Fibroblast of skin of back (primary cell): ENCODE results near the gene EXOC3L2.

Experiments
- DNase-seq: peaks from one replicate; pipeline ENCODE4 v3.0.0-alpha.2; 2013

EXOC3L2 gene

DNA sequence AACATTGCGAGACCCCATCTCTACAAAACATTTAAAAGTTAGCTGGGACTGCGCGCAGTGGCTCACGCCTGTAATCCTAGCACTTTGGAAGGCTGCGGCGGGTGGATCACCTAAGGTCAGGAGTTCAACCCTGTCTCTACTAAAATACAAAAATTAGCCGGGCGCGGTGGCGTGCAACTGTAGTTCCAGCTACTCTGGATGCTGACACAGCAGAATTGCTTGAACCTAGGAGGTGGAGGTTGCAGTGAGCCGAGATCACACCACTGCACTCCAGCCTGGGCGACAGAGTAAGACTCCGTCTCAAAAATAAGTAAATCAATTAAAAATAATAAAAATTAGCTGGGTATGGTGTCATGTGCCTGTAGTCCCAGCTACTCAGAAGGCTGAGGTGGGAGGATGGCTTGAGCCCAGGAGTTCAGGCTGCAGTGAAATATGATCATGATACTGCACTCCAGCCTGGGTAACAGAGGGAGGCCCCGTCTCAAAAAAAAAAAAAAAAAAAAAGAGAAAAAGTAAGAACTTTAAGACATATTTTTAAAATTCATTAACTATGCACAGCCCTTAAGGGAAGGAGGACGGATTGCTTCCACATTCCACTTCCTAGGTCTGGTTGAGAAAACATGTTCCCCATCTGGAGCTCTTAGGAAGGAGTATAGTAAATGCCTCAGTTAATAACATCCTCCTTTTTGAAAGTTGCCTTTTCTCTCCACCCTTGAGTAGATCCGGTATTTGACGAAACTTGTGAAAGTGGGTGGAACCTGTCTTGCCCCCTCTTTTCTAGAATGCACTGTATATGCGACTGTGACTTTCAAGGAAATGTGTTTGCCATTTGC, 26.1 kb downstream of the EXOC3L2 start:
- no peak for DNase-seq

DNA sequence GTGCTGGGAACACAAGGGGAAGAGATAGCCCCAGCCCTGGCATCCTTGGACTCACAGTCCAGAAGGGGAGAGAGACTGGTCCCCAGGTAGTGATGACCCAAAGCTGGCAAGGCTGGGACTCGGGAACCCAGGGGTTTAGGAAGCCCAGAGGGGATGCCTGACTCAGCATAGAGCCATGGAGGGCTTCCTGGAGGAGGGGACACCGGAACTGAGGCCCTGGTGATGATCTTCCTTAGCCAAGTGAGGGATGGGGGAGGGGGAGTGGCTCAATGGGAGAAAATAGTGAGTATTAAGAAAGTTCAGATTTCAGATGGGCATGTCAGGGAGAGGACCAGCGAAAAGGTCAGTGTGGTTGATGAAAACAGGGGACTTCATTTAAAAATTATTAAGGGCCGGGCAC, 26.8 kb downstream of the EXOC3L2 start:
- no peak for DNase-seq

DNA sequence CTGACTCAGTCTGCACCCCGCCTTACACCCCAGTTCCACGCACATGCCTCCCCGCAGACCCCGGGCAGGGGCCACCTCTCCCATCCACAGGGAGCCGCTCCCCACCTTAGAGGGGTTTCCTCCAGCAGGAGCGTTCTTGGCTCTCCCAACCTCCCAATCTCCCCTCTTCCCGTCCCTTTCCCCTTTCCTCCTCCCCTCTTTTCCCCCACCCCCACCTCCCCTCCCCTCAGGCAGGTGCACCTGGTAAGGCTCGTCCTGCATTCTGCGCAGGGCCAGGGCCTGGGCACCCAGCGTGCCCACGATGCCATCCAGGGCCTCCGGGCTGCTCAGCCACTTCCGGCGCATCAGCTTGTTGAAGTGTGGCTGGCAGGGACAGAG, 27.3 kb downstream of the EXOC3L2 start:
- DNase-seq, result no peak

DNA sequence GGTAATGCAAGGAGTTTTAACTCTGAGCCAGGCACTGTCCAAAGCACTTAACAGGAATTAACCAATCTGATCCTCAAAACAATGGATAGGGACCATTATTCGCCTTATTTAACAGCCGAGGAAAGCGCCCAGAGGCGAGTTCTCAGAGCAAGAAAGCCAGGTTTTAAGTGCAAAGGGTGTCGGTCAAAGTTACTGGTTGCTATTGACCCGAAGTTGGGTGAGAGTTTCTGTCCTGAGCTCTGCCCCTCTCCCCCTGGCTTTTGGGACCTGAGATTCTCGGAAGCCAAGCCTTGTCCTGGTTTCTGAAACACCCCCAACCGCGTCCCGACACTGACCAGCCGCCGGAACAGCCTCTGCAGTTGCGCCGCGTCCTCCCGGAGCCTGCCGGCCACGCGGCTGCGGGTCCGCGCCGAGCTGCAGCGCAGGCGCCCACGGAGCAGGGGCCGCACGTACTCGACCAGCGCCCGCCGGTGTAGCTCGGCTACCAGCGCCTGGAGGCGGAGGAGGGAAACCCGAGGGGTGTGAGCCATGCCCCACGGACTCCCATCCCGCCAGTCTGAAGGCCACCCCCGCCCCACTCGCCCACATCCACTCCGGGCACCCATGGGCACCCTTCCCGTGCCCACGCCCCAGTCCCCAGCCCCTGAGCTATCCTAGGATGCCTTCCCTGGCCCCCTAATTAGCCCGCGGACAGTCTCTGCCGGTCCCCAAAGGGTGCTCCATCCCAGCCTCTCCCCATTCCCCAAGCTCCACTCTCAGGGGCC, 27.8 kb downstream of the EXOC3L2 start:
- DNase-seq, result no peak

DNA sequence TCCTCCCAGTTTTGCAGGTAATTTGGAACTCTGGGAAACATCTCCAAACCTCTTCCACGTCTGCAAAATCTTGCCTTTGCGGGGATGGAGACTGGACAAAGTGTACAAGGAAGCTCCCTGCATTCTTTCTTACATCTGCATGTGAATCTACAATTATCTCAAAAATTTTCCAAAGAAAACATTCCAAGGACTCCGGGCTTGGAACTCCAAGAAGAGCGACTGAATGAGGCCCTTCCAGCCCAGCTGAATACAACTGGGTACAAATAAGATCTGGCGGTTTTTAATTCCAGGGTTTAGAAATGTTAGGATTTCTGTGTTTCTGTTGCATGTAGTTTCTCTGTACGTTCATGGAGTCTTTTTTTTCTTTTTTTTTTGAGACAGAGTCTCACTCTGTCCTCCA, 28.5 kb downstream of the EXOC3L2 start:
- DNase-seq, result peak; percentile 76

DNA sequence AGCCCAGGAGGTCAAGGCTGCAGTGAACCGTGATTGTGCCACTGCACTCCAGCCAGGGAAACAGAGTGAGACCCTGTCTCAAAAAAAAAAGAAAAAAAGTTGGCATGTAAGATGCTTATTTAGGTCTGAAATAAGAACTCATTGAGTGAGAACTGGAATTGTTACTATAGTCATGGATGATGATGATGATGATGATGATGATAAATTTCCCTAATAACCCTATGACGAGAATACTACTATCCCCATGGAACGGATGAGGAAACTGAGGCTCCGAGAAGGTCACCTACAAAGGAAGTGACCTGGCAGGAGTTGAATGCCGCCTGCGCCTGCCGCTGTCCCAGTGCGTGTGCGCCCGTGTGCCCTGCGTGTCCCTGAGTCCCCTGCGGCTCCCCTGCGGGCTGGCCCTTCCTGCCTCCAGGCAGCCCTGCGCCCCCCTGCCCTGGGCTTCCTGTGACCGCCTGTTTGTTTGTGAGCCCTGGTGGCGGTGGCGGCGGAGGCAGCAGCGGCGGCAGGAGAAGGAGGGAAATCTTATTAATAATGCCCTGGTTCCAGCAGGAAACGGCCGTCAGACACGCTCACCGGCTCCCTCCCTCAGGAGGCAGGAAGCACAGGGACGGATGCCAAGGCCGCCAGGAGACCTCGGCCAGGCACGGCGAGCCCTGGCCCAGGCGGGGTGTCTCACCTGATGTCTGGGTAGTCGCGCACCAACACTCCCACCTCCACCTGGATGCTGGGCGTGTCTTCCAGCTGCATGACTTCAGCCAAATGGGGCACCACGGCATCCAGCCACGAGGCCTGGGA, 29.6 kb downstream of the EXOC3L2 start:
- peak; percentile 15 for DNase-seq

DNA sequence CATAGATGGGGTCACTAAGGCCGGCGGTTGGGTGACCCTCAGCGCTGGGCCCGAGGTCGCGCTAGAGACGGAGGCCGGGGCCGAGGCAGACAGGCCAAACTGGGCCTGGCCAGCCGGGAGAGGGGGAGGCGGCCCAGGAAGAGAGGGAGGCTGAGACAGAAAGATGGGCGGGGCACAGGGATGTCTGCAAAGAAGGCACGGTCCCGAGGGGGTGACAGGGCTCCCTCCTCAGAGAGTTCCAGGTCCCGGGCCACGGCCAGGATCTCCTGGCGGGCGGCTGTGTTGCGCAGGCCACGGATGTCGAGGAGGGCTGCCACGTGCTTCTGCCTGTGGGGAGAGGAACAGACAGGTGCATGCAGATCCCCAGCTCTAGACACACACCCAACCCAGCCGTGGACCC, 32.2 kb downstream of the EXOC3L2 start:
- no peak for DNase-seq

DNA sequence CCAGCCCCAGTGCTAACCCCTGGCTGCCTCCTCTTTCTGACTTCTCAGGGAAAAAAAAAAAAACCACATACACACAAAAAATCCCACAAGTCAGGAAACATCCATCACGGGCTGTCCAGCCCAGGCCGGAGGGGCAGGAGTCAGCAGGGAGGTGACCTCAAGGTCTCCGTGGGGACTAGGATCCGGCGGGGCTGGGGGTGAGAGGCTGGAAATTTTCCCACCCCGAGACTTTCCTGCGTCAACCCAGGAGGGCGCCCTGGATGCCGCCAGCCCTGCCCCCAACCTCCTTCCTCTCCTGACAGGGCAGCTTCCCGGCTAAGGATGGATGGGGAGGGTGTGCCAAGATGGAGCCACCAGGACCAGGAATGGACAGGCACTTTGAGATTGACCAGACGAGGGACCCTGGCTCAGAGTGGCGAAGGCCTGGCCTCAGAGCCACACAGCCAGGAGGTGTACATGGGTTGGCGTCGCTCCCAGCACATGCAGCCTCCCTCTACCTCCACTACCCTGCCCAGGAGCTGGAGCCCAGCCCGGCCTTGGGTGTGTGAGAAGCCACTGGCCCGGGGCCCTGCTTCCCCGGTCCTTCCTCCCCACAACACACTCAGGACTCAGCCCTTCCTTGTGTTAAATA, 33.3 kb downstream of the EXOC3L2 start:
- no peak for DNase-seq

DNA sequence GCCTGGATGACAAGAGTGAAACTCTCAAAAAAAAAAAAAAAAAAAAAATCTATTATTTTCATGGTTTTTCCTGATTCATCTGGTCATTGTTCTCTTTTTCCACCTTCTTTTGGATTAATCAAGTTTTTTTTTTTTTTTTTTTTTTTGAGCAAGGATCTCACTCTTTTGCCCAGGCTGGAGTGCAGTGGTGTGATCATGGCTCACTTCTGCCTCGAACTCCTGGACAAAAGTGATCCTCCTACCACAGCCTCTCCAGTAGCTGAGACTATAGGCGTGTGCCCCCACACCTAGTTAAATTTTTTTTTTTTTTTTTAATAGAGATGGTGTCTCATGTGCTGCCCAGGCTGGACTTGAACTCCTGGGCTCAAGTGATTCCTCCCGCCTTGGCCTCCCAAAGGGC, 38.9 kb downstream of the EXOC3L2 start:
- no peak for DNase-seq

DNA sequence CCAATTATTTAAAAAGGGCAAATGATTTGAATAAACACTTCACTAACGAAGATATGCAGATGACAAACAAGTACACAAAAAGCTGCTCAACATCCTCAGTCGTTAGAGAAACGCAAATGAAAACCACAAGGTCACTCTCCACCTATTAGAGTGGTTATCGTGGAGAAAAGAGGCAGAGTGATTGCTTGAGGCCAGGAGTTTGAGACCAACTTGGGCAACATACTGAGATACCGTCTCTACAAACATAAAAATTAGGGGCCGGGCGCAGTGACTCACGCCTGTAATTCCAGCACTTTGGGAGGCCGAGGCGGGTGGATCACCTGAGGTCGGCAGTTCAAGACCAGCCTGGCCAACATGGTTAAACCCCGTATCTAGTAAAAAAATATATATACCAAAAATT, 39.4 kb downstream of the EXOC3L2 start:
- no peak for DNase-seq

DNA sequence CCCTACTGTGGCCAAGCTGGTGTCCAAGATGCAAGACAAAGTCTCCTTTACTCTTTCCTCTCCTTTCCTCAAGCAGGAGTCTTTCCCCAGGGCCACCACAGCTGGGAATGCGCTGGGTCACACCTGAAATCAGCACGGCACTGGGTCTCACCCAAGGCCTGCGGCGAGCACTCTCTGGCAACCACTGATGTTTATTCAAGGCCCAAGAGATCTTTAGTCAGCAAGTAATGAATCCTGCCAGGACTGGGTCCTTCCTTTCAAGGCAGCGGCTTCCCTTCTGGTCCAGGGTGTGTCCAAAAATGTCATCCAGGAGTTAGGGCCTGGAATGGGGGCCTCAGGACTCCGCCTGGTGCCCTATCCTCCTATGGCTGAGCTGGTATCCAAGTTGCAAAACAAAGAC, 42.6 kb downstream of the EXOC3L2 start:
- no peak for DNase-seq

DNA sequence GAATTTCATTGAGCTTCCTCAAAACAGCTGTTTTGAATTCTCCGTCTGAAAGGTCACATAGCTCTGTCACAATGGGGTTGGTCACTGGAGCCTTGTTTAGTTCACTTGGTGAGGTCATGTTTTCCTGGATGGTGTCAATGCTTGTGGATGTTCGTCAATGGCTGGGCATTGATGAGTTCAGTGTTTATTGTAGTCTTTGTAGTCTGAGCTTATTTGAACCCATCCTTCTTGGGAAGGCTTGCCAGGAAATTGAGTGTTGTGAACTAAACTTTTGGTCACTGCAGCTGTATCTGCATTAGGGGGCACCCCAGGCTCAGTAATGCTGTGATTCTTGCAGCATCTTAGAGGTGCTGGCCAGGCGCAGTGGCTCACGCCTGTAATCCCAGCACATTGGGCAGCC, 44.6 kb downstream of the EXOC3L2 start:
- DNase-seq, result peak; percentile 49

DNA sequence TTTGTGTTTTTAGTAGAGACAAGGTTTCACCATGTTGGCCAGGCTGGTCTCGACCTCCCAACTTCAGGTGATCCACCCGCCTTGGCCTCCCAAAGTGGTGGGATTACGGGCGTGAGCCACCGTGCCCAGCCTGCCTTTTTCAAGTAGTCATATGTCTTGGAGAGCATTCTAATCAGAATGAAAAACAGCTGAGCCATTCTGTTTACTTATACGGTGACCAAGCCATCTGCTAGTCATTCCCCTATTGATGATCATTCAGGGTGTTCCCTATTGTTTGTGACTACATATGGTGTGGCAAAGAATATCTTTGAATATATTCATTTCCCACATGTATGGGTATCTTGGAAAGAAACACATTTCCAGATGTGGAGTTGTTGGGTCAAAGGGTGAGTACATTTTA, 49.4 kb downstream of the EXOC3L2 start:
- DNase-seq, result peak; percentile 68

DNA sequence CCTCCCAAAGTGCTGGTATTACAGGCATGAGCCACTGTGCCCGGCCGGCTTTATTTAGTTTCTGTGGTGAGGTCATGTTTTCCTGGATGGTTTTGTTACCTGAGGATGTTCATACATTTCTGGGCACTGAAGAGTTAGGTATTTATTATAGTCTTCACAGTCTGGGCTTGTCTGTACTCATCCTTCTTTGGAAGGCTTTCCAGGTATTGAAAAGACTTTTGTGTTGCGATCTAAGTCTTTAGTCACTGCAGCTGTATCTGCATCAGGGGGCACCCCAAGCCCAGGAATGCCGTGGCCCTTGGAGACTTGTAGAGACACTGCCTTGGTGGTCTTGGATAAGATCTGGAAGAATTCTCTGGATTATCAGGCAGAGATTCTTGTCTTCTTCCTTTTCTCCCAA, 53.8 kb downstream of the EXOC3L2 start:
- no peak for DNase-seq

DNA sequence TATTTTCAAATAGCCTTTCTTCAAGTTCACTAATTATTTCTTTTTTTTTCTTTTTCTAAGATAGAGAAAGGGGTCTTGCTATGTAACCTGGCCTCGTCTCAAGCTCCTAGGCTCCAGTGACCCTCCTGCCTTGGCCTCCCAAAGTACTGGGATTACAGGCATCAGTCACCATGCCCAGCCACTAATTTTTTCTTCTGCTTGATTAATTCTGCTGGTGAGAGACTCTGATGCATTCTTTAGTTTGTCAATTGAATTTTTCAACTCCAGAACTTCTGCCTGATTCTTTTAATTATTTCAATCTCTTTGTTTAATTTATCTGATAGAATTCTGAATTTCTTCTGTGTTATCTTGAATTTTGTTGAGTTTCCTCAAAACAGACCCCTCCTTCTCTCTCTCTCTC, 55.2 kb downstream of the EXOC3L2 start:
- DNase-seq, result no peak

DNA sequence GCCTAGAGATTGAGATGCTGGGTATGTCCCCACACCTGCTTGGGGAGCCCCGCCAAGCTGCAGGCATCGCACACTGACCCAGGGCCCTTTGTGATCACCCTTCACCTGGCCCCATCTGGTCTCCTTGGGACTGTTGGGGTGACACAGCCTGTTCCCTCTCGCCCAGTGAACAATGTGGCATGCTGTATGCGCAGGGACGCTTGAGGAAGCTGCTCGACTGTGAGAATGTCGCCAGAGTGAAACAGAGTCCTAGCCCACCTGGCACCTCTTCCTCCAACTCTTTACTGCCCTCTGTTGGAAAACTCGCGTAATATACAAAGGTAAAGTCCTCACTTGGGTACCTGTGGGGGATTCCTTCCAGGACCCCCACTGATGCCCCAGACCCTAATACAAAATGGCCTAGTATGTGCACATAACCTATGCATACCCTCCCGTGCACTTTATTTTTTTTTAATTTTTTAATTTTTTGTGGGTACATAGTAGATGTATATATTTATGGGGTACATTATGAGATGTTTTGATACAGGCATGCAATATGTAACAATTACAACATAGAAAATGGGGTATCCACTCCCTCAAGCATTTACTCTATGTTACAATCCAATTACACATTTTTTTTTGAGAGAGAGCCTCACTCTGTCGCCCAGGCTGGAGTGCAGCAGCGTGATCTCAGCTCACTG, 57.6 kb downstream of the EXOC3L2 start:
- peak; percentile 7 for DNase-seq

DNA sequence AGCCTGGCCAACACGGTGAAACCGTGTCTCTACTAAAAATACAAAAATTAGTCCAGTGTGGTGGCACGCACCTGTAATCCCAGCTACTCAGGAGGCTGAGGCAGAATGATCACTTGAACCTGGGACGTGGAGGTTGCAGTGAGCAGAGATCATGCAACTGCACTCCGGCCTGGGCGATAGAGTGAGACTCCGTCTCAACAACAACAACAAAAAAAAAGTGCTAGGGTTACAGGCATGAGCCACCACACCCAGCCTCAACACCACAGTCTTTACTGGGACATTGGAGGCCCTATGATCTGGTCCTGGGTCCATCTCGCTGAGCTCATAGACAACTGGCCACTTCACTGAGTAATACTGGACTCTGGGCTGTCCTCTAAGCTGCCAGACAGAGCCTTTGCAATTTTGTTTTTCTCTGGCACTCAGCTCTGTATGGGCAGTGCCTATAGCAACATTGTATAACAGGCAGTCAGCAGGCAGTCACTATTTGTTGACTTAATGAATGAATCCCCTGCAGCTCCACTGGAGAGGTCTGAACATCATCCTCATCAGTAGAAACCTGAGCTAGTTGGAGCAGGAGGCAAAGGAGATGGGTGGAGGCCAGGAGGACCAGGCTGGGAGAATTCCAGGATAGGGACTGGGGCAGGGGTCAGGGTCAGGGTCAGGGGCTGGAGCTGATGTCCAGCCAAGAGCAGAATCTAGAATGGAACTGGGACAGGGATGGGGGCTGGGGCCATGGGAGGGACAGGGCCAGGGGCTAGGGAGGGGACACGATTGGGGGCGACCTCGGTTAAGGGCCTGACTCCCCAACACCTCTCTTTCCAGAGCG, 58.5 kb downstream of the EXOC3L2 start:
- DNase-seq, result peak; percentile 41

DNA sequence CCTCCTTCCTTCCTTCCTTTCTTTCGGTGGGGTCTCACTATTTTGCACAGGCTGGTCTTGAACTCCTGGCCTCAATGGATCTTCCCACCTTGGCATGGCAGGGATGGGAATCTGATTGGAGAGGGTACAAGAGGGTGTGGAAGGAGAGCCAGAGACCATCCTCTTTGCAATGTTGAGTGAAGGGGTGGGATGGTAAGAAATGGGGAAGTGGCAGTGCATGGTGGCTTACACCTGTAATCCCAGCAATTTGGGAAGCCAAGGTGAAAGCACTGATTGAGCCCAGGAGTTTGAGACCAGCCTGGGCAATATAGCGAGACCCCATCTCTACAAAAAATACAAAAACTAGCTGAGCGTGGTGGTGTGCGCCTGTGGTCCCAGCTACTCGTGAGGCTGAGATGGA, 61.1 kb downstream of the EXOC3L2 start:
- DNase-seq, result no peak

DNA sequence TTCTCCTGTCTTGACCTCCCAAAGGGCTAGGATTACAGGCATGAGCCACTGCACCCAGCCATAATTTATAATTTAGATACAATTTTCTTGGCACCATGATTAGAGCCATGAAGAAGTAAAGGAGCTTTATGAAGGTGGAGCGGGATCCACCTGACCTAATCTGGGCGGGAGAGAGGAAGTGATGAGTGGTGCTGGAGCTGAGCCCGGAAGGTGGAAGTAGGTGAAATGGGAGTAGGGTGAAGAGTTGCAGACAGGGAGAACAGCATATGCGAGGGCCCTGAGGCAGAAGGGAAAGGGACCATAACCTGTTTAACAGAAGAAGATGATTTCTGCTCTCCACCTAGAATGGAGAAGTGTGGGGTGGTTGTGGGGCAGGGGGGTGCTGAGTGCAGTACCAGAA, 62.4 kb downstream of the EXOC3L2 start:
- DNase-seq, result no peak

DNA sequence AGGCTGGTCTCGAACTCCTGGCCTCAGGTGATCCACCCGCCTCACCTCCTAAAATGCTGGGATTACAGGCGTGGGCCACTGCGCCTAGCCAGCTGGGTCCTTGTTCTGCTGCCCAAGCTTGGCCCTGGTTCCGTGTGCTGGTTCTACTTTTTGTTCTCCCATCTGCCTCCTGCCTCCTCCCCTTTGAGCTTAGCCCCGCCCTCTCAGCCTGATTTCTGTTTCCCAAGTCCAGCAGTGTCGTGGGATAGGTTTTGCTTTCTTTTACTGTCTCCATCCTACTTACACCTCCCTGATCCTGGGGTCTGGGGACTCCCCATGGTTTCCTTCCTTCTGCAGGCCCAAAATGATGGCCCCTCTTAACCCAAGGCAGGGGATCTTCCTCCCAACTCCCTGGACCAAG, 64.3 kb downstream of the EXOC3L2 start:
- no peak for DNase-seq

DNA sequence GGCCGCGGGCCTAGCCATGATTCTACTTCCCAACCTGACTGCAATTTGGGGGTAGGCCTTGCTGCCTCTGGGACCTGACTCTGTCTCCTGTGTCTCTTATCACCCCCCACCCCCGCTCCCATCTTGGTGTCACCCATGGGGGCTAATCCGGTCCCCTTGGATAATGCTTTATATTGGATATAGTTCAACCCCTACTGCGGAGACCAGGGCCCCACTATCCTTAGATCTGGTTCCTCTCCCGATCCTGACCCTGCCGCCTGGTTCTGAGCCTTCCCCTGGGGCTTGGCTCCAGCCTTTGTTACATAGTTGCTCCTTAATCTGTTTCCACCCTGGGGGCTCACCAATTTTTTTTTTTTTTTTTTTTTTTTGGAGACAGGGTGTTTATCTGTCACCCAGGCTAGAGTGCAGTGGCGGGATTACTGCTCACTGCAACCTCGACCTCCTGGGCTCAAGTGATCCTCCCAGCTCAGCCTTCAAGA, 65.3 kb downstream of the EXOC3L2 start:
- no peak for DNase-seq
